K562 (cell line): ENCODE data around the gene TBX10. TPM values are rescaled to one million over a fixed set of nuclear protein-coding genes. Genes with fewer than 3 reads are reported as not detected.

ENCODE experiments used
- CCNT2 ChIP-seq: IDR thresholded peaks from 2 replicates; pipeline ENCODE4 v1.6.1; 2011; ENCODE audit warnings: borderline replicate concordance, low read depth, mild to moderate bottlenecking, moderate library complexity, mixed read lengths, low read length; ENCODE audit not compliant: insufficient read length; ENCODE audit errors: extremely low read depth
- E2F3 ChIP-seq: fragments of 250-450 bp; sonication (Bioruptor Pico); IDR thresholded peaks from 2 replicates; pipeline ENCODE4 v1.4.0; 2020; ENCODE audit warnings: mild to moderate bottlenecking
- ERF ChIP-seq: fragments of 450-650 bp; formaldehyde crosslinking; IDR thresholded peaks from 2 replicates; pipeline ENCODE4 v1.4.0; 2020; ENCODE audit warnings: mild to moderate bottlenecking, mixed read lengths
- FOXK2 ChIP-seq, 2 experiments: fragments of 450-650 bp; IDR thresholded peaks in 1 of 2; conservative IDR thresholded peaks in 1 of 2; 2 replicates each; pipeline ENCODE4 v1.6.1; 2016; ENCODE audit warnings: low read depth in 2 of 2, mild to moderate bottlenecking in 1 of 2
- GABPB1 ChIP-seq: sonication (generic); formaldehyde crosslinking; IDR thresholded peaks from 2 replicates; pipeline ENCODE4 v1.8.0; 2022; ENCODE audit warnings: mild to moderate bottlenecking, missing genetic modification reagents
- JUN ChIP-seq, 2 experiments: sonication (generic) in 1 of 2; formaldehyde crosslinking in 1 of 2; IDR thresholded peaks; 2 replicates each; pipeline versions ENCODE4 v1.6.1 to v1.8.0; 2012 to 2022; ENCODE audit warnings: borderline replicate concordance in 2 of 2, mild to moderate bottlenecking in 2 of 2, improper control_type of control experiment in 1 of 2, low read depth in 1 of 2, low read length in 1 of 2, missing genetic modification reagents in 1 of 2
- NELFE ChIP-seq: IDR thresholded peaks from 2 replicates; pipeline ENCODE4 v1.6.1; 2011; ENCODE audit warnings: mild to moderate bottlenecking; ENCODE audit not compliant: insufficient read depth, insufficient read length
- RBFOX2 ChIP-seq: fragments of 200-400 bp; formaldehyde crosslinking; IDR thresholded peaks from 2 replicates; pipeline ENCODE4 v1.6.1; 2017; ENCODE audit warnings: low read depth, mild to moderate bottlenecking, low read length, moderate library complexity
- SAP30 ChIP-seq: fragments of 200-600 bp; sonication (generic); IDR thresholded peaks from 2 replicates; pipeline ENCODE4 v1.6.1; 2012; ENCODE audit warnings: borderline replicate concordance, low read depth, mild to moderate bottlenecking, moderate library complexity, low read length, control low read depth, inconsistent platforms; ENCODE audit not compliant: insufficient read depth, poor library complexity, severe bottlenecking
- SIN3B ChIP-seq: fragments of 450-650 bp; IDR thresholded peaks from 2 replicates; pipeline ENCODE4 v1.6.1; 2017; ENCODE audit warnings: low read depth, mild to moderate bottlenecking, moderate library complexity
- SP1 ChIP-seq: sonication (generic); formaldehyde crosslinking; IDR thresholded peaks from 2 replicates; pipeline ENCODE4 v1.8.1; 2022; ENCODE audit warnings: mild to moderate bottlenecking, missing genetic modification reagents
- ZNF197 ChIP-seq: fragments of 200-800 bp; sonication (Bioruptor generic); IDR thresholded peaks from 2 replicates; pipeline ENCODE4 v1.6.1; 2016; ENCODE audit warnings: low read depth, missing genetic modification characterization, missing compliant biosample characterization
- ZNF431 ChIP-seq: sonication (generic); formaldehyde crosslinking; IDR thresholded peaks from 2 replicates; pipeline ENCODE4 v1.8.0; 2022; ENCODE audit warnings: mild to moderate bottlenecking, missing genetic modification reagents
- polyA plus RNA-seq, 8 experiments: library from polyadenylated mRNA; depleted of rRNA in 4 of 8; stranded (reverse) in 5 of 8; unstranded in 3 of 8; fragments of >200 nt; fragmentation: Nextera tagmentation in 2 of 8; fragmentation: Illumina TruSeq in 1 of 8; extraction: Ambion mirVana in 2 of 8; extraction: Trizol in 1 of 8; gene quantifications; 2 replicates each; pipeline versions ENCODE4 v1.2.1 to v1.2.3, GENCODE V29; 2011 to 2014; ENCODE audit warnings: inconsistent platforms in 1 of 8, missing spikeins in 1 of 8
- total RNA-seq, 7 experiments: library from RNA; depleted of rRNA in 6 of 7; stranded (reverse); fragments of >200 nt in 6 of 7; fragmentation: Illumina TruSeq in 2 of 7; extraction: Trizol in 2 of 7; gene quantifications; 2 replicates each; pipeline versions ENCODE4 v1.2.1 to v1.2.3, GENCODE V29; 2011 to 2021; ENCODE audit warnings: low replicate concordance in 1 of 7
- TF ChIP-seq, protein P1 (sequence below): sonication (generic); formaldehyde crosslinking; IDR thresholded peaks from 2 replicates; pipeline ENCODE4 v1.8.0; 2023; ENCODE audit warnings: mild to moderate bottlenecking, missing genetic modification reagents
- TF ChIP-seq, protein P2 (sequence below): IDR thresholded peaks from 2 replicates; pipeline ENCODE4 v1.6.1; 2014; ENCODE audit warnings: antibody characterized with exemption
- TF ChIP-seq, protein P3 (sequence below), 2 experiments: fragments of 450-650 bp; conservative IDR thresholded peaks; 2 replicates each; pipeline ENCODE4 v1.6.1; 2017; ENCODE audit warnings: mild to moderate bottlenecking in 2 of 2, moderate library complexity in 2 of 2
- TF ChIP-seq, protein P4 (sequence below): sonication (generic); formaldehyde crosslinking; IDR thresholded peaks from 2 replicates; pipeline ENCODE4 v1.8.0; 2022; ENCODE audit warnings: mild to moderate bottlenecking, missing genetic modification reagents

The TBX10 gene
- total and polyA plus RNA-seq, 9 of the 15 experiments (the other 6 are each of a cell fraction or from before 2014, with no cell fraction given): not detected

DNA sequence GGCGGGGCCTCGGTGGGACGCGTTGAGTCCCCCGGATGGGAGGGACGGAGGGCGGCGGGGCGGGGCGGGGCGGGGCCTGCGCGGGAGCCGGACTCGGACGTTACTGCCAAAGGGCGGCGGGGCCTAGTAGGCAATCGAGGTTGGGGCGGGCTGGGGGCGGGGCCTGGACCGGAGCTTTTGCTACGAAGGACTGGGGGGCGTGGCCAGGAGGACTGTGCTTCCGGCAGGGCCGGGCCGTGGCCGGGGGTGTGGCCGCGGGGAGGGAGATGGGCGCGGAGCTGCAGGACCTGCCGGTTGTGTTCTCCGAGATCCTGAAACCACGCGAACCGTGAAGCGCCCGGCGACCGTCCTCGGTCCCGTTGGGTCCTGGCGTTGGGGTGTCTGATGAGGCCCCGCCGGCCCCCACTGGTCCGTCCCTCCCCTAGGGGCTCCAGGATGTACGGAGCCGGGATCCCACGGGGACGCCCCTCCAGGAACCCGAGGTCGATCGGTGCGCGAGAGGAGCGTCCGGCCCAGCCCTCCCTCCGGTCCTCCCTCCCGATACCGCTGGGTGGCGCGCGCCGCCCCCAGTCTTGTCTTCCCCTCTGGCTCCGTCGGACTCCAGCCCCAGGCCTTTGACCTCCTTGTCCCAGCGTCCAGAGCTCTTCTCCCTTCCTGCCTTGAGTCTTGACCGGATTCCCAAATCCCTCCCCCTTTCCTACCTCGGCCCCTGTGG is 9.2 kb downstream of the TBX10 start (continued):
- TF ChIP-seq SIN3B (peak; percentile 71; the same call in 1 of the 2 replicates), ZNF197 (no peak), SAP30 (peak; percentile 86), CCNT2 (peak; percentile 36), RBFOX2 (peak; percentile 70), GABPB1 (peak; percentile 84), E2F3 (CRISPR knock-in tag) (0 out of 2 replicates have a peak, but pooled peaks have one; percentile 38), FOXK2 (conservative IDR thresholded peaks at IDR 0.05 in 1 of 2, IDR thresholded peaks at IDR 0.05 in 1 of 2; ENCODE audit: low read depth in 2 of 2) (no peak), ERF (CRISPR knock-in tag) (peak; percentile 83; the same call in 1 of the 2 replicates), JUN (IDR thresholded peaks at IDR 0.05; ENCODE audit: borderline replicate concordance, low read depth, low read length) (peak; percentile 30; the same call in 1 of the 2 replicates), JUN (CRISPR knock-in tag; IDR thresholded peaks at IDR 0.05; ENCODE audit: borderline replicate concordance) (no peak), ZNF431 (CRISPR knock-in tag) (peak; percentile 75), NELFE (no peak), SP1 (CRISPR knock-in tag) (peak; percentile 89)
- TF ChIP-seq, protein P1, sequence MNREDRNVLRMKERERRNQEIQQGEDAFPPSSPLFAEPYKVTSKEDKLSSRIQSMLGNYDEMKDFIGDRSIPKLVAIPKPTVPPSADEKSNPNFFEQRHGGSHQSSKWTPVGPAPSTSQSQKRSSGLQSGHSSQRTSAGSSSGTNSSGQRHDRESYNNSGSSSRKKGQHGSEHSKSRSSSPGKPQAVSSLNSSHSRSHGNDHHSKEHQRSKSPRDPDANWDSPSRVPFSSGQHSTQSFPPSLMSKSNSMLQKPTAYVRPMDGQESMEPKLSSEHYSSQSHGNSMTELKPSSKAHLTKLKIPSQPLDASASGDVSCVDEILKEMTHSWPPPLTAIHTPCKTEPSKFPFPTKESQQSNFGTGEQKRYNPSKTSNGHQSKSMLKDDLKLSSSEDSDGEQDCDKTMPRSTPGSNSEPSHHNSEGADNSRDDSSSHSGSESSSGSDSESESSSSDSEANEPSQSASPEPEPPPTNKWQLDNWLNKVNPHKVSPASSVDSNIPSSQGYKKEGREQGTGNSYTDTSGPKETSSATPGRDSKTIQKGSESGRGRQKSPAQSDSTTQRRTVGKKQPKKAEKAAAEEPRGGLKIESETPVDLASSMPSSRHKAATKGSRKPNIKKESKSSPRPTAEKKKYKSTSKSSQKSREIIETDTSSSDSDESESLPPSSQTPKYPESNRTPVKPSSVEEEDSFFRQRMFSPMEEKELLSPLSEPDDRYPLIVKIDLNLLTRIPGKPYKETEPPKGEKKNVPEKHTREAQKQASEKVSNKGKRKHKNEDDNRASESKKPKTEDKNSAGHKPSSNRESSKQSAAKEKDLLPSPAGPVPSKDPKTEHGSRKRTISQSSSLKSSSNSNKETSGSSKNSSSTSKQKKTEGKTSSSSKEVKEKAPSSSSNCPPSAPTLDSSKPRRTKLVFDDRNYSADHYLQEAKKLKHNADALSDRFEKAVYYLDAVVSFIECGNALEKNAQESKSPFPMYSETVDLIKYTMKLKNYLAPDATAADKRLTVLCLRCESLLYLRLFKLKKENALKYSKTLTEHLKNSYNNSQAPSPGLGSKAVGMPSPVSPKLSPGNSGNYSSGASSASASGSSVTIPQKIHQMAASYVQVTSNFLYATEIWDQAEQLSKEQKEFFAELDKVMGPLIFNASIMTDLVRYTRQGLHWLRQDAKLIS: peak; percentile 82
- TF ChIP-seq, protein P2, sequence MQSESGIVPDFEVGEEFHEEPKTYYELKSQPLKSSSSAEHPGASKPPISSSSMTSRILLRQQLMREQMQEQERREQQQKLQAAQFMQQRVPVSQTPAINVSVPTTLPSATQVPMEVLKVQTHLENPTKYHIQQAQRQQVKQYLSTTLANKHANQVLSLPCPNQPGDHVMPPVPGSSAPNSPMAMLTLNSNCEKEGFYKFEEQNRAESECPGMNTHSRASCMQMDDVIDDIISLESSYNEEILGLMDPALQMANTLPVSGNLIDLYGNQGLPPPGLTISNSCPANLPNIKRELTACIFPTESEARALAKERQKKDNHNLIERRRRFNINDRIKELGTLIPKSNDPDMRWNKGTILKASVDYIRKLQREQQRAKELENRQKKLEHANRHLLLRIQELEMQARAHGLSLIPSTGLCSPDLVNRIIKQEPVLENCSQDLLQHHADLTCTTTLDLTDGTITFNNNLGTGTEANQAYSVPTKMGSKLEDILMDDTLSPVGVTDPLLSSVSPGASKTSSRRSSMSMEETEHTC: 0 out of 2 replicates have a peak, but pooled peaks have one; percentile 49
- TF ChIP-seq, protein P3, sequence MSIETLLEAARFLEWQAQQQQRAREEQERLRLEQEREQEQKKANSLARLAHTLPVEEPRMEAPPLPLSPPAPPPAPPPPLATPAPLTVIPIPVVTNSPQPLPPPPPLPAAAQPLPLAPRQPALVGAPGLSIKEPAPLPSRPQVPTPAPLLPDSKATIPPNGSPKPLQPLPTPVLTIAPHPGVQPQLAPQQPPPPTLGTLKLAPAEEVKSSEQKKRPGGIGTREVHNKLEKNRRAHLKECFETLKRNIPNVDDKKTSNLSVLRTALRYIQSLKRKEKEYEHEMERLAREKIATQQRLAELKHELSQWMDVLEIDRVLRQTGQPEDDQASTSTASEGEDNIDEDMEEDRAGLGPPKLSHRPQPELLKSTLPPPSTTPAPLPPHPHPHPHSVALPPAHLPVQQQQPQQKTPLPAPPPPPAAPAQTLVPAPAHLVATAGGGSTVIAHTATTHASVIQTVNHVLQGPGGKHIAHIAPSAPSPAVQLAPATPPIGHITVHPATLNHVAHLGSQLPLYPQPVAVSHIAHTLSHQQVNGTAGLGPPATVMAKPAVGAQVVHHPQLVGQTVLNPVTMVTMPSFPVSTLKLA (conservative IDR thresholded peaks at IDR 0.05): peak; percentile 84 to 92
- TF ChIP-seq, protein P4, sequence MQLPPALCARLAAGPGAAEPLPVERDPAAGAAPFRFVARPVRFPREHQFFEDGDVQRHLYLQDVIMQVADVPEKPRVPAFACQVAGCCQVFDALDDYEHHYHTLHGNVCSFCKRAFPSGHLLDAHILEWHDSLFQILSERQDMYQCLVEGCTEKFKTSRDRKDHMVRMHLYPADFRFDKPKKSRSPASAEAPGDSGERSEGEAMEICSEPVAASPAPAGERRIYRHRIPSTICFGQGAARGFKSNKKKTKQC (CRISPR knock-in tag): peak; percentile 89
